IMR-90 (cell line): ENCODE results near the gene NR6A1.

ENCODE experiments used
- BHLHE40 ChIP-seq: fragments of 150-350 bp; IDR thresholded peaks from 2 replicates; pipeline ENCODE4 v1.6.1; 2016; ENCODE audit warnings: mild to moderate bottlenecking, low read depth, low read length
- FOS ChIP-seq: fragments of 150-350 bp; IDR thresholded peaks from 2 replicates; pipeline ENCODE4 v1.6.1; 2016; ENCODE audit warnings: low read depth, low read length
- MAFK ChIP-seq: IDR thresholded peaks from 2 replicates; pipeline ENCODE4 v1.6.1; 2012; ENCODE audit warnings: low read depth, low read length, improper control_type of control experiment
- POLR2A ChIP-seq: IDR thresholded peaks from 2 replicates; pipeline ENCODE4 v1.6.1; 2012; ENCODE audit warnings: mild to moderate bottlenecking, low read depth, low read length
- TF ChIP-seq, protein P1 (sequence below): conservative IDR thresholded peaks from 2 replicates; pipeline ENCODE4 v1.5.1; 2012; ENCODE audit warnings: mild to moderate bottlenecking, low read depth, low read length, improper control_type of control experiment
- TF ChIP-seq, protein P2 (sequence below): fragments of 150-350 bp; IDR thresholded peaks from 2 replicates; pipeline ENCODE4 v1.6.1; 2016; ENCODE audit warnings: low read depth, mild to moderate bottlenecking, low read length, moderate library complexity, borderline replicate concordance

DNA sequence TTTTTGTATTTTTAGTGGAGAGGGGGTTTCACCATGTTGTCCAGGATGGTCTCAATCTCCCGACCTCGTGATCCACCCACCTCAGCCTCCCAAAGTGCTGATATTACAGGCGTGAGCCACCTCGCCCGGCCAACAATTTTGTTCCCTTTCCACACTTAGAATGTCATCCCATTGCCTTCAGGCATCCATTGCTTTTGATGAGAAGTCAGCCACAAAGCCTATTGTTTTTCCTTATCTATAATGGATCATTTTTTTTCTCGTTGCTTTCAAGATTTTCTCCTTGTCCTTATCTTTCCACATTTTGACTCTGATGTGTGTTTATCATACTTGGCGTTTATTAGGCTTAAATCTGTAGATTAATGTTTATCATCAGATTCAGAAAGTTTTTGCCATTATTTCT, 64.4 kb downstream of the NR6A1 start:
- TF ChIP-seq FOS: no peak
- TF ChIP-seq MAFK: no peak
- TF ChIP-seq, protein P1, sequence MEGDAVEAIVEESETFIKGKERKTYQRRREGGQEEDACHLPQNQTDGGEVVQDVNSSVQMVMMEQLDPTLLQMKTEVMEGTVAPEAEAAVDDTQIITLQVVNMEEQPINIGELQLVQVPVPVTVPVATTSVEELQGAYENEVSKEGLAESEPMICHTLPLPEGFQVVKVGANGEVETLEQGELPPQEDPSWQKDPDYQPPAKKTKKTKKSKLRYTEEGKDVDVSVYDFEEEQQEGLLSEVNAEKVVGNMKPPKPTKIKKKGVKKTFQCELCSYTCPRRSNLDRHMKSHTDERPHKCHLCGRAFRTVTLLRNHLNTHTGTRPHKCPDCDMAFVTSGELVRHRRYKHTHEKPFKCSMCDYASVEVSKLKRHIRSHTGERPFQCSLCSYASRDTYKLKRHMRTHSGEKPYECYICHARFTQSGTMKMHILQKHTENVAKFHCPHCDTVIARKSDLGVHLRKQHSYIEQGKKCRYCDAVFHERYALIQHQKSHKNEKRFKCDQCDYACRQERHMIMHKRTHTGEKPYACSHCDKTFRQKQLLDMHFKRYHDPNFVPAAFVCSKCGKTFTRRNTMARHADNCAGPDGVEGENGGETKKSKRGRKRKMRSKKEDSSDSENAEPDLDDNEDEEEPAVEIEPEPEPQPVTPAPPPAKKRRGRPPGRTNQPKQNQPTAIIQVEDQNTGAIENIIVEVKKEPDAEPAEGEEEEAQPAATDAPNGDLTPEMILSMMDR: no peak
- TF ChIP-seq POLR2A: no peak
- TF ChIP-seq BHLHE40: no peak
- TF ChIP-seq, protein P2, sequence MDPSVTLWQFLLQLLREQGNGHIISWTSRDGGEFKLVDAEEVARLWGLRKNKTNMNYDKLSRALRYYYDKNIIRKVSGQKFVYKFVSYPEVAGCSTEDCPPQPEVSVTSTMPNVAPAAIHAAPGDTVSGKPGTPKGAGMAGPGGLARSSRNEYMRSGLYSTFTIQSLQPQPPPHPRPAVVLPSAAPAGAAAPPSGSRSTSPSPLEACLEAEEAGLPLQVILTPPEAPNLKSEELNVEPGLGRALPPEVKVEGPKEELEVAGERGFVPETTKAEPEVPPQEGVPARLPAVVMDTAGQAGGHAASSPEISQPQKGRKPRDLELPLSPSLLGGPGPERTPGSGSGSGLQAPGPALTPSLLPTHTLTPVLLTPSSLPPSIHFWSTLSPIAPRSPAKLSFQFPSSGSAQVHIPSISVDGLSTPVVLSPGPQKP: no peak
